ENCODE results near the gene SLC5A12.

SLC5A12 gene

GRCh38 chr11:26743622-26744021, 21.8 kb upstream of the SLC5A12 start:
- in situ Hi-C loops (cut with MboI; ENCODE audit: low pct_unique_long_range_greater_than_20kb, low sequenced_read_pairs, unreplicated experiment), result no loop called here
- TF ChIP-seq CTCF (IDR thresholded peaks at IDR 0.05; ENCODE audit: extremely low read depth, insufficient read depth, missing control alignments), result no peak
- DNase-seq (ENCODE audit: low spot score), result no peak

- TF ChIP-seq CTCF (IDR thresholded peaks at IDR 0.05; ENCODE audit: extremely low read depth, insufficient read depth, missing control alignments), result no peak
- no peak for DNase-seq (ENCODE audit: low spot score)
- in situ Hi-C loops (cut with MboI; ENCODE audit: low pct_unique_long_range_greater_than_20kb, low sequenced_read_pairs, unreplicated experiment), result no loop called here
These were observed 21.1 kb upstream of the SLC5A12 start for GRCh38 chr11:26742966-26743365.

GRCh38 chr11:26741036-26741435, 19.2 kb upstream of the SLC5A12 start:
- no peak for TF ChIP-seq CTCF (IDR thresholded peaks at IDR 0.05; ENCODE audit: extremely low read depth, insufficient read depth, missing control alignments)
- in situ Hi-C loops (cut with MboI; ENCODE audit: low pct_unique_long_range_greater_than_20kb, low sequenced_read_pairs, unreplicated experiment), result no loop called here
- DNase-seq (ENCODE audit: low spot score), result no peak

GRCh38 chr11:26739366-26740073, 17.7 kb upstream of the SLC5A12 start:
- no peak for TF ChIP-seq CTCF (IDR thresholded peaks at IDR 0.05; ENCODE audit: extremely low read depth, insufficient read depth, missing control alignments)
- DNase-seq (ENCODE audit: low spot score), result no peak

GRCh38 chr11:26734691-26735090, 12.8 kb upstream of the SLC5A12 start:
- in situ Hi-C loops (cut with MboI; ENCODE audit: low pct_unique_long_range_greater_than_20kb, low sequenced_read_pairs, unreplicated experiment), result no loop called here
- DNase-seq (ENCODE audit: low spot score), result no peak
- no peak for TF ChIP-seq CTCF (IDR thresholded peaks at IDR 0.05; ENCODE audit: extremely low read depth, insufficient read depth, missing control alignments)

More at GRCh38 chr11:26739366-26740073, 17.7 kb upstream of the SLC5A12 start:
- in situ Hi-C loops (cut with MboI; ENCODE audit: low pct_unique_long_range_greater_than_20kb, low sequenced_read_pairs, unreplicated experiment), result no loop called here

GRCh38 chr11:26731084-26731456, 9.2 kb upstream of the SLC5A12 start:
- in situ Hi-C loops (cut with MboI; ENCODE audit: low pct_unique_long_range_greater_than_20kb, low sequenced_read_pairs, unreplicated experiment), result no loop called here

More at GRCh38 chr11:26731084-26731456, 9.2 kb upstream of the SLC5A12 start:
- TF ChIP-seq CTCF (IDR thresholded peaks at IDR 0.05; ENCODE audit: extremely low read depth, insufficient read depth, missing control alignments), result no peak
- DNase-seq (ENCODE audit: low spot score), result no peak
